ENCODE measurements around the gene SYT2. TPM values are rescaled to one million over a fixed set of nuclear protein-coding genes. Genes with fewer than 3 reads are reported as not detected.

SYT2 gene
- under 1 TPM in 1 of 4 donors, not detected in 3; under 0.01 TPM for total RNA-seq

DNA sequence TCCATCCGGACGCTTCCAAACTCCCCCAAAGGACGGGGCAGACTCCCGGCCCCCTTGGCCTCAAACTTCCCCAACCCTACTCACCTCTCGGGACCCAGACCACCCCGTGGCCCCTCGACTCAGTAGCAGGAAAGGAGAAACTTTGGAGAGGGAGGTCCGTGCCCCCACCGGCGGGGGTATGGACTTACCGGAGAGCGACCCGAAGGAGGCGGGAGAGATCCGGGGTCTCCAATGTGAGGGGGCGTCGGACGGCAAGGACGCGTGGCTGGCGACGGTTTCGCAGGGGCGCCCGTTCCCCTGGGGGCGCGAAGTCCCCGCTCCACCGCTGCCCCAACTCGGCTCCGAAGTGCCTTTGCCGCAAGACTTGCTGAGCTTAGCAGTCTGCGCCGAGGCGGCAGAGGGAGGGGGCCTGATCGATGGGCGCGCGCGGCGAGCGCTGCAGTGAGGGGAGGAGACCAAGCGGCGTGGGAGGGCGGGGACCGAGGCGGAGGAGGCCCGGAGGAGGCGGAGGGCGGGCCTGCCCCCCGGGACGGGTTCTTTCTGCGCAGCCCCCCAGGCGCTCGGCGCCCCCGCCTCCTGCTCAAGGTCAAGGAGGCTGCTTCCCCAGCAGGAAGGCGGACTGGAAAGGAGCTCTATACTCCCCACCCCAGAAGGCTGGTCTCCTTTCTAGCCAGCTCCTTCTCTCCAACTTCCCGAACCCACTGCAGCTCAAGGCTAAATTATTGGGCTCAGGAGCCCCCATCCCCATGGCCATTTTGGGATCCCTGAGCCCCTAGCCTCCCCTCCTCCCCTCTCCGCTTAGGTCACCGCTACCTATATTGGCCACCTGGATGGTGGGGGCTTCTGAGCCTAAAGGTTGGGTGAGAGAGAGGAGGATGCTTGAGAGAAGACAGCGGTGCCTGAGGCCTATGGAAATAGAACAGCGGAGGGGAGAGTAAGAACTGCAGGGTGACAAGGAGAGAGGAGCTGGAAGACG, at the start of gene SYT2:
Gene SYT2, minus strand, starts transcription at position 385 of the 976 bp plus-strand sequence. CDS start 104,682 bp downstream, outside the sequence.
- DNase-seq (ENCODE audit: low spot score in 2 of 2), result no peak
- WGBS, 2 donors, result 5% methylated on average over 49 to 64 of the region's 64 CpGs
- H3K4me3 ChIP-seq, result peak within 1 kb of the TSS in 2 of 4 donors; percentile 7 to 37
- H3K27ac ChIP-seq, result no peak within 1 kb of the TSS
- no peaks in the 10 kb centered on the region for H3K9me3 ChIP-seq
- TF ChIP-seq, protein P1, sequence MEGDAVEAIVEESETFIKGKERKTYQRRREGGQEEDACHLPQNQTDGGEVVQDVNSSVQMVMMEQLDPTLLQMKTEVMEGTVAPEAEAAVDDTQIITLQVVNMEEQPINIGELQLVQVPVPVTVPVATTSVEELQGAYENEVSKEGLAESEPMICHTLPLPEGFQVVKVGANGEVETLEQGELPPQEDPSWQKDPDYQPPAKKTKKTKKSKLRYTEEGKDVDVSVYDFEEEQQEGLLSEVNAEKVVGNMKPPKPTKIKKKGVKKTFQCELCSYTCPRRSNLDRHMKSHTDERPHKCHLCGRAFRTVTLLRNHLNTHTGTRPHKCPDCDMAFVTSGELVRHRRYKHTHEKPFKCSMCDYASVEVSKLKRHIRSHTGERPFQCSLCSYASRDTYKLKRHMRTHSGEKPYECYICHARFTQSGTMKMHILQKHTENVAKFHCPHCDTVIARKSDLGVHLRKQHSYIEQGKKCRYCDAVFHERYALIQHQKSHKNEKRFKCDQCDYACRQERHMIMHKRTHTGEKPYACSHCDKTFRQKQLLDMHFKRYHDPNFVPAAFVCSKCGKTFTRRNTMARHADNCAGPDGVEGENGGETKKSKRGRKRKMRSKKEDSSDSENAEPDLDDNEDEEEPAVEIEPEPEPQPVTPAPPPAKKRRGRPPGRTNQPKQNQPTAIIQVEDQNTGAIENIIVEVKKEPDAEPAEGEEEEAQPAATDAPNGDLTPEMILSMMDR (IDR thresholded peaks at IDR 0.05), result no peak
- TF ChIP-seq EP300 (IDR thresholded peaks at IDR 0.05) (no peak), POLR2A (IDR thresholded peaks at IDR 0.05) (no peak)
- no peaks in the 10 kb centered on the region for H3K36me3 ChIP-seq
- peaks cover 2 to 81% of the 10 kb centered on the region in 2 donors for H3K27me3 ChIP-seq
- peaks cover 0 to 18% (median 12%) of the 10 kb centered on the region in 4 donors for H3K4me1 ChIP-seq

DNA sequence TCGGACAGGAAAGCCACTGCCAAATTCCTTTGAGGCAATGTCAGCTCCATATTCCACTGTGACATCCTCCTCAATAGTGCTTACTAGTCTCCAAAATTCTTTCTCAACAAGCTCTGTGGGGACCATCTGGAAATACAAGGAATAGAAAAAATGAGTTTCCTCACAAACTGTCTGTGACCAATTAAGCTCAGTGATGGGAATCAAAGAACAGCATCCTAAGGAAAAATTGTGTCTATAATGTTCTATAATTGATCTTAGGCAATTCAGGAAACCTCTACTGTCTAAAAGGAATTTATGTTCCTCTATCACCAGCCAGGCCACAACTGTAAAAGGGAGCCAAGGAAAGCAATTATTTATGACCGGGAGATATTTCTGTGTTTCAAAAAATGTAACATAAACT, 46.1 kb upstream of the SYT2 start:
- TF ChIP-seq, protein P1 (IDR thresholded peaks at IDR 0.05), result no peak
- TF ChIP-seq POLR2A (IDR thresholded peaks at IDR 0.05), result no peak
- TF ChIP-seq EP300 (IDR thresholded peaks at IDR 0.05), result no peak
- H3K9me3 ChIP-seq, result no peaks in the 10 kb centered on the region
- H3K4me1 ChIP-seq, result no peaks in the 10 kb centered on the region
- H3K27me3 ChIP-seq, result no peaks in the 10 kb centered on the region
- H3K4me3 ChIP-seq, result no peak overlapping the region
- DNase-seq (ENCODE audit: low spot score in 2 of 2), result no peak
- H3K27ac ChIP-seq, result no peak overlapping the region
- 84% methylated on average over 2 of the region's 2 CpGs for WGBS, 2 donors
- H3K36me3 ChIP-seq, result peaks cover 0 to 99% (median 0%) of the 10 kb centered on the region in 3 donors

DNA sequence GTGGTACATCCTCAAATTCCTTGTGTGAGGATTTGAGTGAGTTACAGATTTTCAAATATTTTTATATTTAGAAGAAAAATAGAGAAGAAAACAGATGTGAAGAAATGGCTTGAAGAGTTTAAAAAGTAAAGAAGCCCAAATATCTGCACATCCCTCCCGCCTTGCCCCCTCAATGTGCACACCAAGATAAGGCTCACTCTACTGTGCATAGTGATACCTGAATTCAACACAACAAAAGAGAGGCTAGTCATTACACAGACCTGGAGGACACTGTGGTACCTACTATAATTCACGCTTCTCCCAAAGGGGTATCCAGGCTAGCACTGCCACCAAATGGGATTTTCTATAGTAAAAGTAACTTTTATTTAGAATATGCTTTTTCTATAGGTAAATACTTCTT, 44.0 kb upstream of the SYT2 start:
- DNase-seq (ENCODE audit: low spot score in 2 of 2), result no peak
- Histone ChIP-seq H3K36me3 (peaks cover 0 to 89% (median 0%) of the 10 kb centered on the region in 3 donors), H3K4me3 (no peak overlapping the region), H3K4me1 (no peaks in the 10 kb centered on the region), H3K27me3 (no peaks in the 10 kb centered on the region), H3K27ac (no peak overlapping the region), H3K9me3 (no peaks in the 10 kb centered on the region)
- WGBS, 2 donors, result 93 to 95% methylated on average over 2 of the region's 2 CpGs
- TF ChIP-seq, protein P1 (IDR thresholded peaks at IDR 0.05), result no peak
- no peak for TF ChIP-seq POLR2A (IDR thresholded peaks at IDR 0.05)
- TF ChIP-seq EP300 (IDR thresholded peaks at IDR 0.05), result no peak

DNA sequence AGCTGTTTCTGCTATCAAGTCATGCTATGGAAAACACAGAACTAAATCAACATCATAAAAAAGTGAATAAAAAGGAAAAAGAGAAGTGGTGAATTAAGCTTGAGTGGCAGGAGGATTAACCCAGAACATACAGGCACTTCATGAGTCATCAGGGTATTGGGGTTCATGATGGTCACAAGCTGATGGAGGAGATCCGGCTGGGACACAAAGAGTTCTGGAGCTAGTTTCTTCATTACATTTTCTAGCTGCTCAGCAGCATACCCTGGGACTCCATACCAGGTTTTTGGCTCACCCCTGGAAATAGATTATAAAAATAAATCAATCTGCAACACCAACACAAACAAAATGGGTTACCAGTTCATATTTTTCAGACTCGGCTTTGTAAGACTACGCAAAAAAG, 42.5 kb upstream of the SYT2 start:
- Histone ChIP-seq H3K27ac (no peak overlapping the region), H3K4me3 (no peak overlapping the region), H3K27me3 (no peaks in the 10 kb centered on the region), H3K36me3 (peaks cover 0 to 85% (median 7%) of the 10 kb centered on the region in 3 donors), H3K9me3 (no peaks in the 10 kb centered on the region), H3K4me1 (no peaks in the 10 kb centered on the region)
- TF ChIP-seq, protein P1 (IDR thresholded peaks at IDR 0.05), result no peak
- no peak for TF ChIP-seq EP300 (IDR thresholded peaks at IDR 0.05)
- DNase-seq (ENCODE audit: low spot score in 2 of 2), result no peak
- WGBS, 2 donors, result 53 to 62% methylated on average over 3 of the region's 3 CpGs

DNA sequence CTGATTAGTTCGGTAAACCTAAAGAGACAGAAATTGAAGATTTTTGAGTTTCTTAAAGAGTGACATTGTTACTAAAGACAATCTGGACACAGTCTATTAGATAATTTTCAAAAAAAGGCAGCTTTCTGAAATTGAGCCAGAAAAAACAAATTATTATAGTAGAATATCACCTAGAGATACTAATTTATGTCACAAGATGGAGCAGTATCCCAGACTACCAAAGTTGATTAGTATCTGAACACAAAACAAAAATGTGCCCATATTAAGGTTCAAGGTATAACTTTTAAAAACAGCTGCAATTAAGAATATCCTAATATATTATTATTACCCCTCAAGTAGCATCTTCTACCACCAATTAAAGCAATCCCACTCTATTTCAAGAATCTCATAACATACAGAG, 40.5 kb upstream of the SYT2 start:
- Histone ChIP-seq H3K36me3 (peaks cover 0 to 78% (median 7%) of the 10 kb centered on the region in 3 donors), H3K27me3 (no peaks in the 10 kb centered on the region), H3K4me1 (no peaks in the 10 kb centered on the region), H3K4me3 (no peak overlapping the region), H3K9me3 (no peaks in the 10 kb centered on the region), H3K27ac (no peak overlapping the region)
- 80 to 90% methylated on average over 1 of the region's 1 CpG for WGBS, 2 donors
- no peak for TF ChIP-seq POLR2A (IDR thresholded peaks at IDR 0.05)
- TF ChIP-seq, protein P1 (IDR thresholded peaks at IDR 0.05), result no peak
- no peak for TF ChIP-seq EP300 (IDR thresholded peaks at IDR 0.05)
- no peak for DNase-seq (ENCODE audit: low spot score in 2 of 2)
